CD8-positive, alpha-beta memory T cell (primary cell): ENCODE results near the gene SART3. TPM values are rescaled to one million over a fixed set of nuclear protein-coding genes. Genes with fewer than 3 reads are reported as not detected.
"Not testable (repeated sequence)": the region's sequence is repeated elsewhere in the genome, so short reads cannot be mapped to it uniquely, and the experiment has no call there.

ENCODE experiments used
- CTCF ChIA-PET: fragments of 350-600 bp; sonication (Branson Sonifier 250); formaldehyde crosslinking; loops from one replicate; lab custom pipeline; 2021; ENCODE audit warnings: antibody characterized with exemption; lab: Charles Lee
- POLR2A ChIA-PET: fragments of 350-600 bp; sonication (Branson Sonifier 250); formaldehyde crosslinking; loops from one replicate; lab custom pipeline; 2021; ENCODE audit warnings: antibody characterized with exemption; lab: Charles Lee
- DNase-seq, 5 donors: peaks; one replicate each; pipeline versions ENCODE4 v3.0.0 to v3.0.0-alpha.2; 2020 to 2022; ENCODE audit warnings: mixed read lengths in 1 of 5
- H3K27ac ChIP-seq: one replicate; pipeline ENCODE4 v1.7.0; 2013; ENCODE audit warnings: low read depth, mild to moderate bottlenecking, low read length, moderate library complexity
- H3K27me3 ChIP-seq: 2 replicates; pipeline ENCODE4 v1.7.0; 2013; ENCODE audit warnings: low read length, mild to moderate bottlenecking; ENCODE audit not compliant: insufficient read depth, poor library complexity, severe bottlenecking
- H3K36me3 ChIP-seq: 2 replicates; pipeline ENCODE4 v1.7.0; 2013; ENCODE audit warnings: mild to moderate bottlenecking, low read length, moderate library complexity; ENCODE audit not compliant: insufficient read depth
- H3K4me1 ChIP-seq: 2 replicates; pipeline ENCODE4 v1.7.0; 2013; ENCODE audit warnings: mild to moderate bottlenecking, low read length, moderate library complexity; ENCODE audit not compliant: insufficient read depth
- H3K4me3 ChIP-seq: 2 replicates; pipeline ENCODE4 v1.7.0; 2013; ENCODE audit warnings: mild to moderate bottlenecking, low read length
- H3K9me3 ChIP-seq: 2 replicates; pipeline ENCODE4 v1.7.0; 2013; ENCODE audit warnings: mild to moderate bottlenecking, low read length
- H3K27ac Mint-ChIP-seq, 8 donors: one replicate each; pipeline ENCODE4 v1.8.0; 2020 to 2021; ENCODE audit warnings: mixed read lengths in 8 of 8, mild to moderate bottlenecking in 6 of 8, inconsistent platforms in 3 of 8, moderate library complexity in 3 of 8
- H3K27me3 Mint-ChIP-seq, 2 donors: one replicate each; pipeline ENCODE4 v1.8.0; 2020 to 2021; ENCODE audit warnings: mixed read lengths in 2 of 2, mild to moderate bottlenecking in 1 of 2, moderate library complexity in 1 of 2
- H3K36me3 Mint-ChIP-seq, 3 donors: one replicate each; pipeline ENCODE4 v1.8.0; 2020 to 2021; ENCODE audit warnings: mixed read lengths in 3 of 3, inconsistent platforms in 1 of 3, mild to moderate bottlenecking in 1 of 3
- H3K4me1 Mint-ChIP-seq, 3 donors: one replicate each; pipeline ENCODE4 v1.8.0; 2020 to 2021; ENCODE audit warnings: mixed read lengths in 3 of 3, inconsistent platforms in 1 of 3, mild to moderate bottlenecking in 1 of 3
- H3K4me3 Mint-ChIP-seq, 7 donors: one replicate each; pipeline ENCODE4 v1.8.0; 2020 to 2021; ENCODE audit warnings: mixed read lengths in 7 of 7, mild to moderate bottlenecking in 6 of 7, moderate library complexity in 4 of 7, inconsistent platforms in 2 of 7
- H3K9me3 Mint-ChIP-seq, 5 donors: one replicate each; pipeline ENCODE4 v1.8.0; 2020 to 2022; ENCODE audit warnings: mixed read lengths in 5 of 5, mild to moderate bottlenecking in 3 of 5, moderate library complexity in 2 of 5, inconsistent platforms in 1 of 5
- polyA plus RNA-seq: library from polyadenylated mRNA; unstranded; fragments of 300-500 nt; fragmentation: Illumina TruSeq; gene quantifications from one replicate; pipeline ENCODE4 v1.2.3, GENCODE V29; 2021
- total RNA-seq, 2 experiments: library from RNA; stranded (reverse); gene quantifications; one replicate each; pipeline ENCODE4 v1.2.3, GENCODE V29; 2021

SART3 gene
- total and polyA plus RNA-seq, 3 experiments from 2014 or later: 40.1 to 82.7 (median 82.4) TPM

DNA sequence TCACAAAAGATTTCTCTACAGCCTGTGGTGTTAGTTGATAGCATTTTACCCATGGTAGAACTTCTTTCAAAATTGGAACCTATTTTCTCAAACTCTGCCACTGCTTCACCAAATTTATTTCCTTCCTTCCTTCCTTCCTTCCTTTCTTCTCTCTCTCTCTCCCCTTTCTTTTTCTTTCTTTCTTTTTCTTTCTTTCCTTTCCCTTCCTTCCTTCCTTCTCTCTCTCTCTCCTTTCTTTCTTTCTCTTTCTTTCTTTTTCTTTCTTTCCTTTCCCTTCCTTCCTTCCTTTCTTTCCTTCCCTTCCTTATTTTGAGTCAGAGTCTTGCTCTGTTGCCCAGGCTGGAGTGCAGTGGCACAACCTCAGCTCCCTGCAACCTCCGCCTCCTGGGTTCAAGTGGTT, 13.3 kb upstream of the SART3 start:
- H3K27ac ChIP-seq, H3K36me3 ChIP-seq, DNase-seq, H3K9me3 Mint-ChIP-seq, H3K27me3 ChIP-seq, H3K4me3 Mint-ChIP-seq, H3K9me3 ChIP-seq, H3K4me3 ChIP-seq, H3K27me3 Mint-ChIP-seq: not testable (repeated sequence)
- H3K4me1 Mint-ChIP-seq: peaks cover 15 to 57% (median 51%) of the 10 kb centered on the region in 3 donors
- peak overlapping the region in 3 of 8 donors; percentile 9 to 79 (median 68) for H3K27ac Mint-ChIP-seq
- ChIA-PET CTCF (interaction anchor here (18.3 kb wide), 1 partner anchor 44 kb away, joined by 206 read pairs; no protein-coding TSS in a partner anchor), POLR2A (interaction anchor here (0.7 kb wide), 2 partner anchors 224 to 1254 kb away, joined by 3 to 5 read pairs; no protein-coding TSS in a partner anchor)
- H3K36me3 Mint-ChIP-seq: peaks cover 0 to 11% (median under 1%) of the 10 kb centered on the region in 3 donors
- peaks cover 33% of the 10 kb centered on the region for H3K4me1 ChIP-seq

DNA sequence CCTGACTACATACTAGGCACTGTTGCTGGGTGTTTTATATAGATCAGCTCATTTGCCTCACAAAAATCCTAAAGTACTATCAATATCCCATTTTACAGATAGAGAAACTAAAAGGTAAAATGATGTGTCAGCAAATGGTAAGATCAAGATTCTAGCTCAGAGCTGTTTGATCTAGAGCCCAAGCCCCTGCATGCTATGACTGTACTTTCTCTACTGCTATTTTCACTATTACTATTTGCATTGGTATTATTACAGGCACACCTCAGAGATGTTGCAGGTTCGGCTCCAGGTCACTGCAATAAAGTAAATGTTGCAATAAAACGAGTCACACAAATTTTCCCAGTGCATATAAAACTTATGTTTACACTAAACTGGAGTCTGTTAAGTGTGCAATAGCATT, 12.3 kb upstream of the SART3 start:
- H3K9me3 Mint-ChIP-seq: no peaks in the 10 kb centered on the region
- ChIA-PET CTCF (interaction anchor here (18.3 kb wide), 1 partner anchor 45 kb away, joined by 206 read pairs; no protein-coding TSS in a partner anchor), POLR2A (interaction anchor here (0.6 kb wide), 1 partner anchor 58 kb away, joined by 3 read pairs; no protein-coding TSS in a partner anchor)
- H3K27ac ChIP-seq: no peak overlapping the region
- H3K36me3 ChIP-seq: peaks cover 3% of the 10 kb centered on the region
- H3K9me3 ChIP-seq: no peaks in the 10 kb centered on the region
- peaks cover 43% of the 10 kb centered on the region for H3K4me1 ChIP-seq
- H3K27me3 Mint-ChIP-seq: no peaks in the 10 kb centered on the region
- peaks cover 22 to 63% (median 54%) of the 10 kb centered on the region in 3 donors for H3K4me1 Mint-ChIP-seq
- no peak overlapping the region for H3K4me3 Mint-ChIP-seq
- no peak overlapping the region for H3K4me3 ChIP-seq
- H3K27me3 ChIP-seq: no peaks in the 10 kb centered on the region
- peaks cover 4 to 21% (median 8%) of the 10 kb centered on the region in 3 donors for H3K36me3 Mint-ChIP-seq
- DNase-seq: no peak
- peak overlapping the region in 1 of 8 donors; percentile 54 for H3K27ac Mint-ChIP-seq

DNA sequence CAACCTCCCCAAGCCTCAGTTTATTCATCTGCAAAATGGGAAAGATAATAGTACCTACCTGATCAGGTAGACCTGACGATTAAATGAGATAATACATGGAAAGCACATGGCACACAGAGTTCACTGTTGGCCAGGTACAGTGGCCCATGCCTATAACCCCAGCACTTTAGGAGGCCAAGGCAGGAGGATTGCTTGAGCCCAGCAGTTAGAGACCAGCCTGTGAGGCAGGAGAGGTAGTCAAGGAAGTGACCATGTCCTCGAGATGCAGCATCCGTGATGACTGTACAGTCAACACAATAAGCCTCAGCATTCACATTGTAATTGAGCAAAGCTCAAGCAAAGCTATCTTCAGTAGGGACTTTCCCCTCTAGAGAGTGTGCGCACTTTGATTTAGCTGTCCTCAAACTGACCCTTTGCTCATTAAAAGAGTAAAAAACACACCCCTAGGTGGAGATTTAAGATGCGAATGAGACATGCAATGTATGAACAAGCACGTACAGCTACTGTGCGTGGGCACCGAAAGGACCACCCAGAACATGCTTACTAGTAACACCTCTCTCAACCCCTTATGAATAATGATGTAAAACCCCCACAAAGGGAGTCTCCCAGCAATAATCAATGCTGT, 11.3 kb upstream of the SART3 start:
- no peaks in the 10 kb centered on the region for H3K9me3 Mint-ChIP-seq
- Histone ChIP-seq H3K36me3 (peaks cover 14% of the 10 kb centered on the region), H3K4me3 (no peak overlapping the region), H3K4me1 (peaks cover 53% of the 10 kb centered on the region), H3K27me3 (no peaks in the 10 kb centered on the region), H3K9me3 (no peaks in the 10 kb centered on the region), H3K27ac (no peak overlapping the region)
- H3K4me3 Mint-ChIP-seq: no peak overlapping the region
- ChIA-PET CTCF (interaction anchor here (18.3 kb wide), 1 partner anchor 46 kb away, joined by 206 read pairs; no protein-coding TSS in a partner anchor), POLR2A (no interaction called here)
- H3K36me3 Mint-ChIP-seq: peaks cover 7 to 31% (median 8%) of the 10 kb centered on the region in 3 donors
- no peak for DNase-seq
- H3K27ac Mint-ChIP-seq: peak overlapping the region; percentile 2 to 84 (median 47)
- H3K4me1 Mint-ChIP-seq: peaks cover 25 to 73% (median 64%) of the 10 kb centered on the region in 3 donors
- H3K27me3 Mint-ChIP-seq: no peaks in the 10 kb centered on the region

DNA sequence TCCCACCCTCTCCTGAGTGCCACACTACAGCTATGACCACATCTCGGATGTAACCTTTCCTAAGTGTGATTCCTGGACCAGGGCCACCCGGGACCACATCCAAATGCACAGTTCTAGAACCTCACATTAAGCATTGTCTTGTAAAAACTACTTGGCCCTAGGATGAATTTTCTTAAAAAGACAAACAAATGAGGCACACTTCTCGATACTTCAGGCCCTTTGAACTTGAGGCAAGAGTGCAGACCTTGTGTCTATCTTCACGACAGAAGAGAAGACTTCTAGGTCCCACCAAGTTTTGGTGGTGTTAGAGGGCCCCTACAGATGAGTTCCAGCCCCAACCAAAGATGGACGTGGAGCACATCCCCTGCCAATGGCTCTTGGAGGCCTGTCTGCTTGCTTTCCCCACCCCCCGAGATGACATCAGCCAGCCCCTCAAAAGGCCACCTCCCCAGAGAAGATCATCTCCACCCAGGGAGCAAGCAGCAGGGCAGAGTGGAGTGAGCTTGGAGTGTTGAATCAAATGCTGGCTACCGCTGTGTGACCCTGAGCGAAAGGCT, 10.7 kb upstream of the SART3 start:
- Mint-ChIP-seq H3K9me3 (no peaks in the 10 kb centered on the region), H3K27ac (peak overlapping the region; percentile 5 to 84 (median 46)), H3K4me1 (peaks cover 24 to 79% (median 67%) of the 10 kb centered on the region in 3 donors), H3K27me3 (no peaks in the 10 kb centered on the region), H3K36me3 (peaks cover 8 to 37% (median 10%) of the 10 kb centered on the region in 3 donors), H3K4me3 (no peak overlapping the region)
- DNase-seq: no peak
- peaks cover 56% of the 10 kb centered on the region for H3K4me1 ChIP-seq
- H3K27ac ChIP-seq: no peak overlapping the region
- H3K4me3 ChIP-seq: no peak overlapping the region
- H3K36me3 ChIP-seq: peaks cover 20% of the 10 kb centered on the region
- H3K27me3 ChIP-seq: no peaks in the 10 kb centered on the region
- no peaks in the 10 kb centered on the region for H3K9me3 ChIP-seq
- CTCF ChIA-PET: interaction anchor here (1.3 to 18.3 kb wide), 2 partner anchors 10 to 47 kb away, joined by 3 to 206 read pairs; partner anchors contain the start of gene ISCU
- POLR2A ChIA-PET: no interaction called here

DNA sequence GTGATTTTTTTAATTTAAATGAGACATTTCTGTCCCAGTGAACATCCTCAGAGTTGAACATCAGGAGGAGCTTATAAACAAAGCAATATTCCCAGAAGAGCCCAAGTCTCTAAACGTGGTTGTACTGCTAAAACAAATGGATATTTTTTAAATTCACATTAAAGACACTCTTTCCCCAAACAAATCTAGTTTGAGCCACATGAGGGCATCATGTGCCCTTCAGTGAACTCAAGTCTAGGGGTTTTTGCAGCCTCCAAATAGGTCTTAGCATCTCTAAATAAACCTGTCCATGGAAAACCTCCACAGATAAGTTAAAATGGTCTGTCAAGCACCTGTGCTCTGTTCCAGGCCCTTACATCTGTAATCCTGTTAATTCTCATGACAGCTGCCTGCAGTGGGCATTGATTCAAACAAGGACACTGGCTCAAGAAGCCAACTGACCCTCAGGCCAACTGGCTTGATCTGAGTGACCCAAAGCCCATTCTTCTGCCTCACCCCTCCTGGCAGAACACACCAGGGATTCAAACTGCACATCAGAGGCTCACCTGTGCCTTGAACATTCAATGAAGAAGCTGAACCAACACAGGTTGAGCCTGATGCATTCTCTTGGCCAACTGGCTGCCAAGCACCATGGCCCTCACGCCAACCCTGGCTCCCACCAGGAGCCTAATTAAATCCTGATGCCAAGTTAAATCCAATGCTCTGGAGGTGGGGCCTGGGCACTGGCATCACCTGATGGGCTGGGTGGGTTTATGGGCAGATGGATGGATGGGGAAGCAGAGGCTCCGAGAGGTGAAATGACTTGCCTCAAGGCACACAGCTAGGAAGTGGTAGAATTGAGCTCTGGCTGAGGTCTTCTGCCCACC, 10.0 kb upstream of the SART3 start:
- H3K9me3 ChIP-seq: no peaks in the 10 kb centered on the region
- ChIA-PET CTCF (interaction anchor here (0.8 to 18.3 kb wide), 4 partner anchors 9 to 94 kb away, joined by 3 to 206 read pairs (median 8); partner anchors contain the start of gene ISCU), POLR2A (no interaction called here)
- H3K4me3 ChIP-seq: no peak overlapping the region
- no peak for DNase-seq
- no peaks in the 10 kb centered on the region for H3K27me3 Mint-ChIP-seq
- peaks cover 56% of the 10 kb centered on the region for H3K4me1 ChIP-seq
- peaks cover 26 to 86% (median 71%) of the 10 kb centered on the region in 3 donors for H3K4me1 Mint-ChIP-seq
- no peak overlapping the region for H3K27ac ChIP-seq
- H3K36me3 ChIP-seq: peaks cover 27% of the 10 kb centered on the region
- no peak overlapping the region for H3K4me3 Mint-ChIP-seq
- no peaks in the 10 kb centered on the region for H3K27me3 ChIP-seq
- peak overlapping the region; percentile 61 to 95 (median 86) for H3K27ac Mint-ChIP-seq
- H3K36me3 Mint-ChIP-seq: peaks cover 8 to 44% (median 14%) of the 10 kb centered on the region in 3 donors
- H3K9me3 Mint-ChIP-seq: no peaks in the 10 kb centered on the region

DNA sequence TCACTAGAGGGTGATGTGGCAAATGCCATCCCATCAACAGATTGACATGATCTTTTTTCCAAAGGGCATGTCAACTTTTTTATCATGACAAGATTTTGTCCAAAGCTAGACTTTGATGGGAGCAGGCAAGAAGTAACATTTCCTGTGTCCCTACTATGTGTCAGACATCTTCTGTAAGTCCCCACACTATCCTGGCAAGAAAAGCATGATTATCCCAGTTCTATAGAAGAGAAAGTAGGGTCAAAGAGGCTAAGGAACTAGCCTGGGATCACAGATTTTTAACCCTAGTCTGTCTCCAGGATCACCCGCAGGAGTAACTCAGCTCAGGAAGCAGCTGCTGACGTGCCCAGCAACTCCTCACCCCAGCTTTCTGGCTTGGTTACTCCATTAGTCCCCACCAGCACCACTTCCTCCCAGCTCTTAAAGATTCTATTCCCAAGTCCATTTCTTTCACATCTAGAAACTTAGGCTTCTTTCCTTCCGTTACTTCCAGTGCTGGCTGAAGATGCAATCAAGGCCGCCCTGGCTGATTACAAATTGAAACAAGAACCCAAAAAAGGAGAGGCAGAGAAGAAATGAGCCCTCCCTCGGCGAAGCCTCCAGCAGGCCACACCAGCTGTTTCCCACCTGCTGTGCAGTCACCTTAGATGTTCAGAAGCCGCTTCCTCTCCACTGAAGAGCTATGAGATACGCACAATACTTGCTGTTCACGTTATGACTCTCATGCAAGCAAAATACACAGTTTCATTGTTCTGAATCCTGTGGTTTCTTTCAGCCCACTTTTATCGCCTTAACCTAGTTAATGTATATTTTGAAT, 7.6 kb upstream of the SART3 start:
- no peaks in the 10 kb centered on the region for H3K9me3 ChIP-seq
- H3K27ac ChIP-seq: peak overlapping the region; percentile 35
- Mint-ChIP-seq H3K36me3 (peaks cover 8 to 67% (median 18%) of the 10 kb centered on the region in 3 donors), H3K4me1 (peaks cover 34 to 90% (median 70%) of the 10 kb centered on the region in 3 donors), H3K9me3 (no peaks in the 10 kb centered on the region), H3K4me3 (peak overlapping the region; percentile 39 to 80 (median 73)), H3K27ac (peak overlapping the region; percentile 91 to 98 (median 95)), H3K27me3 (no peaks in the 10 kb centered on the region)
- DNase-seq: peak; percentile 23 to 87 (median 77)
- peaks cover 46% of the 10 kb centered on the region for H3K36me3 ChIP-seq
- peaks cover 65% of the 10 kb centered on the region for H3K4me1 ChIP-seq
- ChIA-PET POLR2A (interaction anchor here (0.8 to 1.3 kb wide), 3 partner anchors 49 to 1574 kb away, joined by 3 to 11 read pairs (median 6); partner anchors contain the start of gene SELPLG), CTCF (interaction anchor here (1.0 to 18.3 kb wide), 10 partner anchors 9 to 524 kb away, joined by 3 to 206 read pairs (median 10); partner anchors contain the start of genes ALKBH2 and SELPLG)
- H3K27me3 ChIP-seq: no peaks in the 10 kb centered on the region
- H3K4me3 ChIP-seq: peak overlapping the region; percentile 42
